WTC11 (cell line): ENCODE data around the gene KRTAP1-4. TPM values are rescaled to one million over a fixed set of nuclear protein-coding genes. Genes with fewer than 3 reads are reported as not detected.

Experiments used
- ATAC-seq: fragments of 200-7000 bp; cut with Tn5 transposase; 2 replicates; pipeline ENCODE4 v1.10.0; 2021; ENCODE audit warnings: mild to moderate bottlenecking, moderate library complexity
- CTCF ChIA-PET: fragments of 300-600 bp; sonication (Branson Sonifier 250); formaldehyde crosslinking; loops from one replicate; lab custom pipeline; 2021; ENCODE audit warnings: antibody characterized with exemption; lab: Charles Lee
- POLR2A ChIA-PET: fragments of 350-600 bp; sonication (Branson Sonifier 250); formaldehyde crosslinking; loops from one replicate; lab custom pipeline; 2021; ENCODE audit warnings: antibody characterized with exemption; lab: Charles Lee
- DNase-seq: peaks from one replicate; pipeline ENCODE4 v3.0.0; 2021; ENCODE audit warnings: low spot score
- H3K27ac Mint-ChIP-seq: 2 replicates; pipeline ENCODE4 v1.8.0; 2021; ENCODE audit warnings: mixed read lengths
- H3K27me3 Mint-ChIP-seq: 2 replicates; pipeline ENCODE4 v1.8.0; 2021; ENCODE audit warnings: low read depth, mild to moderate bottlenecking, moderate library complexity, mixed read lengths
- H3K36me3 Mint-ChIP-seq: 2 replicates; pipeline ENCODE4 v1.8.0; 2021; ENCODE audit warnings: mixed read lengths
- H3K4me1 Mint-ChIP-seq: 2 replicates; pipeline ENCODE4 v1.8.0; 2022; ENCODE audit warnings: mixed read lengths
- H3K4me3 Mint-ChIP-seq: 2 replicates; pipeline ENCODE4 v1.8.0; 2021; ENCODE audit warnings: mild to moderate bottlenecking, moderate library complexity, mixed read lengths
- H3K9me3 Mint-ChIP-seq: 2 replicates; pipeline ENCODE4 v1.8.0; 2021; ENCODE audit warnings: mixed read lengths
- CREB1 ChIP-seq: sonication (generic); formaldehyde crosslinking; IDR thresholded peaks from 2 replicates; pipeline ENCODE4 v1.8.0; 2023; ENCODE audit warnings: mild to moderate bottlenecking, missing genetic modification reagents
- ETV6 ChIP-seq: sonication (generic); formaldehyde crosslinking; IDR thresholded peaks from 2 replicates; pipeline ENCODE4 v1.8.1; 2022; ENCODE audit warnings: mild to moderate bottlenecking, missing genetic modification reagents
- GTF2I ChIP-seq: fragments of 250-450 bp; sonication (Bioruptor Pico); conservative IDR thresholded peaks from 2 replicates; pipeline ENCODE4 v1.4.0; 2021; ENCODE audit warnings: mild to moderate bottlenecking
- NFYB ChIP-seq: sonication (generic); formaldehyde crosslinking; conservative IDR thresholded peaks from 2 replicates; pipeline ENCODE4 v1.8.0; 2022; ENCODE audit warnings: low read depth, missing genetic modification reagents
- OVOL2 ChIP-seq: fragments of 250-450 bp; sonication (Bioruptor Pico); IDR thresholded peaks from 2 replicates; pipeline ENCODE4 v1.9.0; 2021; ENCODE audit warnings: mild to moderate bottlenecking, borderline replicate concordance
- RELA ChIP-seq: sonication (generic); formaldehyde crosslinking; IDR thresholded peaks from 2 replicates; pipeline ENCODE4 v1.8.1; 2022; ENCODE audit warnings: missing genetic modification reagents, mild to moderate bottlenecking, borderline replicate concordance
- SMAD4 ChIP-seq: sonication (generic); formaldehyde crosslinking; IDR thresholded peaks from 2 replicates; pipeline ENCODE4 v1.8.0; 2022; ENCODE audit warnings: mild to moderate bottlenecking, missing genetic modification reagents
- TCF7 ChIP-seq: sonication (generic); formaldehyde crosslinking; IDR thresholded peaks from 2 replicates; pipeline ENCODE4 v1.8.0; 2022; ENCODE audit warnings: mild to moderate bottlenecking, low read depth, missing genetic modification reagents, moderate library complexity
- TEAD4 ChIP-seq: sonication (generic); formaldehyde crosslinking; IDR thresholded peaks from 2 replicates; pipeline ENCODE4 v1.8.0; 2022; ENCODE audit warnings: mild to moderate bottlenecking, missing genetic modification reagents
- ZBTB21 ChIP-seq: sonication (generic); formaldehyde crosslinking; IDR thresholded peaks from 2 replicates; pipeline ENCODE4 v1.8.1; 2023; ENCODE audit warnings: mild to moderate bottlenecking, missing genetic modification reagents, borderline replicate concordance
- ZNF121 ChIP-seq: sonication (generic); formaldehyde crosslinking; IDR thresholded peaks from 2 replicates; pipeline ENCODE4 v1.8.0; 2023; ENCODE audit warnings: missing genetic modification reagents
- ZNF219 ChIP-seq: sonication (generic); formaldehyde crosslinking; IDR thresholded peaks from 2 replicates; pipeline ENCODE4 v1.8.0; 2023; ENCODE audit warnings: missing genetic modification reagents, mild to moderate bottlenecking, borderline replicate concordance
- ZNF396 ChIP-seq: fragments of 250-450 bp; sonication (Bioruptor Pico); IDR thresholded peaks from 2 replicates; pipeline ENCODE4 v1.8.0; 2021; ENCODE audit warnings: mild to moderate bottlenecking, moderate library complexity, borderline replicate concordance
- total RNA-seq: library from RNA; stranded (reverse); gene quantifications from 3 replicates; pipeline ENCODE4 v1.2.3, GENCODE V29; 2021
- TF ChIP-seq, protein P1 (sequence below): sonication (generic); formaldehyde crosslinking; IDR thresholded peaks from 2 replicates; pipeline ENCODE4 v1.8.1; 2023; ENCODE audit warnings: mild to moderate bottlenecking, missing genetic modification reagents, borderline replicate concordance
- TF ChIP-seq, protein P2 (sequence below): sonication (generic); formaldehyde crosslinking; IDR thresholded peaks from 2 replicates; pipeline ENCODE4 v1.8.0; 2023; ENCODE audit warnings: missing genetic modification reagents
- TF ChIP-seq, protein P3 (sequence below): sonication (generic); formaldehyde crosslinking; IDR thresholded peaks from 2 replicates; pipeline ENCODE4 v1.8.0; 2022; ENCODE audit warnings: mild to moderate bottlenecking, missing genetic modification reagents
- TF ChIP-seq, protein P4 (sequence below): fragments of 250-450 bp; sonication (Bioruptor Pico); IDR thresholded peaks from 2 replicates; pipeline ENCODE4 v2.1.2; 2022; ENCODE audit warnings: mild to moderate bottlenecking, moderate library complexity
- TF ChIP-seq, protein P5 (sequence below): sonication (generic); formaldehyde crosslinking; IDR thresholded peaks from 2 replicates; pipeline ENCODE4 v1.8.1; 2022; ENCODE audit warnings: mild to moderate bottlenecking, moderate library complexity, missing genetic modification reagents
- TF ChIP-seq, protein P6 (sequence below): fragments of 200-600 bp; IDR thresholded peaks from 2 replicates; pipeline ENCODE4 v1.8.0; 2022; ENCODE audit warnings: antibody characterized with exemption
- TF ChIP-seq, protein P7 (sequence below): sonication (generic); formaldehyde crosslinking; IDR thresholded peaks from 2 replicates; pipeline ENCODE4 v1.8.0; 2022; ENCODE audit warnings: mild to moderate bottlenecking, missing genetic modification reagents
- TF ChIP-seq, protein P8 (sequence below): sonication (generic); formaldehyde crosslinking; IDR thresholded peaks from 2 replicates; pipeline ENCODE4 v1.8.0; 2022; ENCODE audit warnings: mild to moderate bottlenecking, missing genetic modification reagents
- TF ChIP-seq, protein P9 (sequence below): sonication (generic); formaldehyde crosslinking; IDR thresholded peaks from 2 replicates; pipeline ENCODE4 v1.8.1; 2023; ENCODE audit warnings: mild to moderate bottlenecking, missing genetic modification reagents

KRTAP1-4 gene
- total RNA-seq, 1 experiment from 2014 or later, result not detected

DNA sequence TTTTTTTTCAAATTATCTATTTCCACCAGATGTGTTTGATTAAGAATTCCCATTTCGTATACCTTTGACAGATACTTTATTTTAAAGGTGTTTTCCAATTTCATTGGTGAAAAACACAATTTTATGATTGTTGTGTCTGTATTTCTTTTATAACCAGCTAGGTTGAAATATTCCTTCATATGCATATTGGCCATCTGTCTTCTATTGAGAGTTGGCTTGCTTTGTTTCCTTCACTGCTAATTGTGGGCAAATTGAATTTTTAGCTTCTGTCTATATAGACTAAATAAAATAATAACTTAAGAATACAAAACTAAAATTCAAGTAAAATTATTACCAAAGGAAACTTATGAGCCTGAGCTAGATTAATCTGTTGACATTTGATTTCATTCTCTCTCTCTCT is 34.9 kb downstream of the KRTAP1-4 start:
- DNase-seq (no peak), ATAC-seq (no peak)
- H3K9me3 Mint-ChIP-seq, result peaks cover 6% of the 10 kb centered on the region
- TF ChIP-seq, protein P1, sequence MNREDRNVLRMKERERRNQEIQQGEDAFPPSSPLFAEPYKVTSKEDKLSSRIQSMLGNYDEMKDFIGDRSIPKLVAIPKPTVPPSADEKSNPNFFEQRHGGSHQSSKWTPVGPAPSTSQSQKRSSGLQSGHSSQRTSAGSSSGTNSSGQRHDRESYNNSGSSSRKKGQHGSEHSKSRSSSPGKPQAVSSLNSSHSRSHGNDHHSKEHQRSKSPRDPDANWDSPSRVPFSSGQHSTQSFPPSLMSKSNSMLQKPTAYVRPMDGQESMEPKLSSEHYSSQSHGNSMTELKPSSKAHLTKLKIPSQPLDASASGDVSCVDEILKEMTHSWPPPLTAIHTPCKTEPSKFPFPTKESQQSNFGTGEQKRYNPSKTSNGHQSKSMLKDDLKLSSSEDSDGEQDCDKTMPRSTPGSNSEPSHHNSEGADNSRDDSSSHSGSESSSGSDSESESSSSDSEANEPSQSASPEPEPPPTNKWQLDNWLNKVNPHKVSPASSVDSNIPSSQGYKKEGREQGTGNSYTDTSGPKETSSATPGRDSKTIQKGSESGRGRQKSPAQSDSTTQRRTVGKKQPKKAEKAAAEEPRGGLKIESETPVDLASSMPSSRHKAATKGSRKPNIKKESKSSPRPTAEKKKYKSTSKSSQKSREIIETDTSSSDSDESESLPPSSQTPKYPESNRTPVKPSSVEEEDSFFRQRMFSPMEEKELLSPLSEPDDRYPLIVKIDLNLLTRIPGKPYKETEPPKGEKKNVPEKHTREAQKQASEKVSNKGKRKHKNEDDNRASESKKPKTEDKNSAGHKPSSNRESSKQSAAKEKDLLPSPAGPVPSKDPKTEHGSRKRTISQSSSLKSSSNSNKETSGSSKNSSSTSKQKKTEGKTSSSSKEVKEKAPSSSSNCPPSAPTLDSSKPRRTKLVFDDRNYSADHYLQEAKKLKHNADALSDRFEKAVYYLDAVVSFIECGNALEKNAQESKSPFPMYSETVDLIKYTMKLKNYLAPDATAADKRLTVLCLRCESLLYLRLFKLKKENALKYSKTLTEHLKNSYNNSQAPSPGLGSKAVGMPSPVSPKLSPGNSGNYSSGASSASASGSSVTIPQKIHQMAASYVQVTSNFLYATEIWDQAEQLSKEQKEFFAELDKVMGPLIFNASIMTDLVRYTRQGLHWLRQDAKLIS (CRISPR knock-in tag), result no peak
- TF ChIP-seq SMAD4 (CRISPR knock-in tag), result no peak
- no peak for TF ChIP-seq CREB1 (CRISPR knock-in tag)
- no peak for TF ChIP-seq TCF7 (CRISPR knock-in tag)
- TF ChIP-seq, protein P2, sequence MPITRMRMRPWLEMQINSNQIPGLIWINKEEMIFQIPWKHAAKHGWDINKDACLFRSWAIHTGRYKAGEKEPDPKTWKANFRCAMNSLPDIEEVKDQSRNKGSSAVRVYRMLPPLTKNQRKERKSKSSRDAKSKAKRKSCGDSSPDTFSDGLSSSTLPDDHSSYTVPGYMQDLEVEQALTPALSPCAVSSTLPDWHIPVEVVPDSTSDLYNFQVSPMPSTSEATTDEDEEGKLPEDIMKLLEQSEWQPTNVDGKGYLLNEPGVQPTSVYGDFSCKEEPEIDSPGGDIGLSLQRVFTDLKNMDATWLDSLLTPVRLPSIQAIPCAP (CRISPR knock-in tag), result no peak
- TF ChIP-seq, protein P3, sequence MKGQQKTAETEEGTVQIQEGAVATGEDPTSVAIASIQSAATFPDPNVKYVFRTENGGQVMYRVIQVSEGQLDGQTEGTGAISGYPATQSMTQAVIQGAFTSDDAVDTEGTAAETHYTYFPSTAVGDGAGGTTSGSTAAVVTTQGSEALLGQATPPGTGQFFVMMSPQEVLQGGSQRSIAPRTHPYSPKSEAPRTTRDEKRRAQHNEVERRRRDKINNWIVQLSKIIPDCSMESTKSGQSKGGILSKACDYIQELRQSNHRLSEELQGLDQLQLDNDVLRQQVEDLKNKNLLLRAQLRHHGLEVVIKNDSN (CRISPR knock-in tag), result no peak
- no peak for TF ChIP-seq ZNF396
- TF ChIP-seq ZNF219 (CRISPR knock-in tag), result no peak
- TF ChIP-seq ZNF121, result no peak
- no peak for TF ChIP-seq ZBTB21 (CRISPR knock-in tag)
- no peak for TF ChIP-seq GTF2I (CRISPR knock-in tag)
- POLR2A ChIA-PET, result no interaction called here
- peaks cover 7% of the 10 kb centered on the region; the same call in 1 of the 2 replicates for H3K4me1 Mint-ChIP-seq
- no peaks in the 10 kb centered on the region for H3K27me3 Mint-ChIP-seq
- no peak overlapping the region for H3K4me3 Mint-ChIP-seq
- H3K27ac Mint-ChIP-seq, result no peak overlapping the region
- H3K36me3 Mint-ChIP-seq, result no peaks in the 10 kb centered on the region
- CTCF ChIA-PET, result no interaction called here

DNA sequence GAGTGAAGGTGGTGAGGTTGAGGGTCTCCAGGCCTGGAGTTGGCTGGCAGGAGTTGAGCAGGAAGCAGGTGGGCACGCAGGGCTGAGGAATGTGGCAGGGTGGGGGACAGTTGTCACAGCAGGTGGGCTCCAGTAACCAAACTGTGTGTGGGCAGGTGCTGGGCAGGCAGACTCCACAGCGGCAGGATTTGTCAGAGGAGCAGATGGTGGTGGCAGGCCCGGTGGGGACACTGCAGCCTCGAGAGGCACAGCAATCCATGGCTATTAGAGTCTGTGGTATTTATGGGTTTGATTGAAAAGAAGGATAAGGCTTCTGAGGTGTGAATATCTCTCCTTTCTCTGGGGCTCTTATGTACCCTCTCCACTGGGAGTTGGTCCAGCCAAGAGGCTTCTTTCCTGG is 36.2 kb downstream of the KRTAP1-4 start, which contains the start of gene KRTAP3-3:
Gene KRTAP3-3, minus strand, starts transcription at position 326 of the 400 bp plus-strand sequence. Its CDS starts 67 bp downstream, at position 259.
- no peak within 1 kb of the TSS for H3K27ac Mint-ChIP-seq
- CTCF ChIA-PET, result no interaction called here
- no peaks in the 10 kb centered on the region for H3K27me3 Mint-ChIP-seq
- TF ChIP-seq ZNF219 (CRISPR knock-in tag), result no peak
- no peak for TF ChIP-seq OVOL2 (CRISPR knock-in tag)
- TF ChIP-seq, protein P4, sequence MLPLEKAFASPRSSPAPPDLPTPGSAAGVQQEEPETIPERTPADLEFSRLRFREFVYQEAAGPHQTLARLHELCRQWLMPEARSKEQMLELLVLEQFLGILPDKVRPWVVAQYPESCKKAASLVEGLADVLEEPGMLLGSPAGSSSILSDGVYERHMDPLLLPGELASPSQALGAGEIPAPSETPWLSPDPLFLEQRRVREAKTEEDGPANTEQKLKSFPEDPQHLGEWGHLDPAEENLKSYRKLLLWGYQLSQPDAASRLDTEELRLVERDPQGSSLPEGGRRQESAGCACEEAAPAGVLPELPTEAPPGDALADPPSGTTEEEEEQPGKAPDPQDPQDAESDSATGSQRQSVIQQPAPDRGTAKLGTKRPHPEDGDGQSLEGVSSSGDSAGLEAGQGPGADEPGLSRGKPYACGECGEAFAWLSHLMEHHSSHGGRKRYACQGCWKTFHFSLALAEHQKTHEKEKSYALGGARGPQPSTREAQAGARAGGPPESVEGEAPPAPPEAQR (CRISPR knock-in tag), result no peak
- TF ChIP-seq, protein P5, sequence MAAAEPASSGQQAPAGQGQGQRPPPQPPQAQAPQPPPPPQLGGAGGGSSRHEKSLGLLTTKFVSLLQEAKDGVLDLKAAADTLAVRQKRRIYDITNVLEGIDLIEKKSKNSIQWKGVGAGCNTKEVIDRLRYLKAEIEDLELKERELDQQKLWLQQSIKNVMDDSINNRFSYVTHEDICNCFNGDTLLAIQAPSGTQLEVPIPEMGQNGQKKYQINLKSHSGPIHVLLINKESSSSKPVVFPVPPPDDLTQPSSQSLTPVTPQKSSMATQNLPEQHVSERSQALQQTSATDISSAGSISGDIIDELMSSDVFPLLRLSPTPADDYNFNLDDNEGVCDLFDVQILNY (CRISPR knock-in tag), result no peak
- TF ChIP-seq RELA (CRISPR knock-in tag), result no peak
- no peak for TF ChIP-seq NFYB (CRISPR knock-in tag)
- TF ChIP-seq, protein P6, sequence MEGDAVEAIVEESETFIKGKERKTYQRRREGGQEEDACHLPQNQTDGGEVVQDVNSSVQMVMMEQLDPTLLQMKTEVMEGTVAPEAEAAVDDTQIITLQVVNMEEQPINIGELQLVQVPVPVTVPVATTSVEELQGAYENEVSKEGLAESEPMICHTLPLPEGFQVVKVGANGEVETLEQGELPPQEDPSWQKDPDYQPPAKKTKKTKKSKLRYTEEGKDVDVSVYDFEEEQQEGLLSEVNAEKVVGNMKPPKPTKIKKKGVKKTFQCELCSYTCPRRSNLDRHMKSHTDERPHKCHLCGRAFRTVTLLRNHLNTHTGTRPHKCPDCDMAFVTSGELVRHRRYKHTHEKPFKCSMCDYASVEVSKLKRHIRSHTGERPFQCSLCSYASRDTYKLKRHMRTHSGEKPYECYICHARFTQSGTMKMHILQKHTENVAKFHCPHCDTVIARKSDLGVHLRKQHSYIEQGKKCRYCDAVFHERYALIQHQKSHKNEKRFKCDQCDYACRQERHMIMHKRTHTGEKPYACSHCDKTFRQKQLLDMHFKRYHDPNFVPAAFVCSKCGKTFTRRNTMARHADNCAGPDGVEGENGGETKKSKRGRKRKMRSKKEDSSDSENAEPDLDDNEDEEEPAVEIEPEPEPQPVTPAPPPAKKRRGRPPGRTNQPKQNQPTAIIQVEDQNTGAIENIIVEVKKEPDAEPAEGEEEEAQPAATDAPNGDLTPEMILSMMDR, result no peak
- no peak for TF ChIP-seq ETV6 (CRISPR knock-in tag)
- no peak for TF ChIP-seq TEAD4 (CRISPR knock-in tag)
- TF ChIP-seq, protein P7, sequence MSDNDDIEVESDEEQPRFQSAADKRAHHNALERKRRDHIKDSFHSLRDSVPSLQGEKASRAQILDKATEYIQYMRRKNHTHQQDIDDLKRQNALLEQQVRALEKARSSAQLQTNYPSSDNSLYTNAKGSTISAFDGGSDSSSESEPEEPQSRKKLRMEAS (CRISPR knock-in tag), result no peak
- TF ChIP-seq, protein P8, sequence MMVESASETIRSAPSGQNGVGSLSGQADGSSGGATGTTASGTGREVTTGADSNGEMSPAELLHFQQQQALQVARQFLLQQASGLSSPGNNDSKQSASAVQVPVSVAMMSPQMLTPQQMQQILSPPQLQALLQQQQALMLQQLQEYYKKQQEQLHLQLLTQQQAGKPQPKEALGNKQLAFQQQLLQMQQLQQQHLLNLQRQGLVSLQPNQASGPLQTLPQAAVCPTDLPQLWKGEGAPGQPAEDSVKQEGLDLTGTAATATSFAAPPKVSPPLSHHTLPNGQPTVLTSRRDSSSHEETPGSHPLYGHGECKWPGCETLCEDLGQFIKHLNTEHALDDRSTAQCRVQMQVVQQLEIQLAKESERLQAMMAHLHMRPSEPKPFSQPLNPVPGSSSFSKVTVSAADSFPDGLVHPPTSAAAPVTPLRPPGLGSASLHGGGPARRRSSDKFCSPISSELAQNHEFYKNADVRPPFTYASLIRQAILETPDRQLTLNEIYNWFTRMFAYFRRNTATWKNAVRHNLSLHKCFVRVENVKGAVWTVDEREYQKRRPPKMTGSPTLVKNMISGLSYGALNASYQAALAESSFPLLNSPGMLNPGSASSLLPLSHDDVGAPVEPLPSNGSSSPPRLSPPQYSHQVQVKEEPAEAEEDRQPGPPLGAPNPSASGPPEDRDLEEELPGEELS (CRISPR knock-in tag), result no peak
- TF ChIP-seq, protein P9, sequence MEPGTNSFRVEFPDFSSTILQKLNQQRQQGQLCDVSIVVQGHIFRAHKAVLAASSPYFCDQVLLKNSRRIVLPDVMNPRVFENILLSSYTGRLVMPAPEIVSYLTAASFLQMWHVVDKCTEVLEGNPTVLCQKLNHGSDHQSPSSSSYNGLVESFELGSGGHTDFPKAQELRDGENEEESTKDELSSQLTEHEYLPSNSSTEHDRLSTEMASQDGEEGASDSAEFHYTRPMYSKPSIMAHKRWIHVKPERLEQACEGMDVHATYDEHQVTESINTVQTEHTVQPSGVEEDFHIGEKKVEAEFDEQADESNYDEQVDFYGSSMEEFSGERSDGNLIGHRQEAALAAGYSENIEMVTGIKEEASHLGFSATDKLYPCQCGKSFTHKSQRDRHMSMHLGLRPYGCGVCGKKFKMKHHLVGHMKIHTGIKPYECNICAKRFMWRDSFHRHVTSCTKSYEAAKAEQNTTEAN (CRISPR knock-in tag), result no peak

More for the DNA sequence above, 36.2 kb downstream of the KRTAP1-4 start, which contains the start of gene KRTAP3-3:
- H3K9me3 Mint-ChIP-seq, result peaks cover 6% of the 10 kb centered on the region
- H3K4me3 Mint-ChIP-seq, result no peak within 1 kb of the TSS
- DNase-seq (no peak), ATAC-seq (no peak)
- no peaks in the 10 kb centered on the region for H3K36me3 Mint-ChIP-seq
- POLR2A ChIA-PET, result no interaction called here
- peaks cover 7% of the 10 kb centered on the region; the same call in 1 of the 2 replicates for H3K4me1 Mint-ChIP-seq
